DND-41 (cell line): ENCODE results near the gene PKP2.

Source experiments
- CTCF ChIP-seq: IDR thresholded peaks from 2 replicates; pipeline ENCODE4 v1.5.1; 2012; ENCODE audit warnings: borderline replicate concordance, low read length, moderate library complexity, mild to moderate bottlenecking; ENCODE audit not compliant: poor library complexity, severe bottlenecking; ENCODE audit errors: extremely low read depth
- EZH2 ChIP-seq: IDR thresholded peaks from 3 replicates; pipeline ENCODE4 v1.6.1; 2012; ENCODE audit warnings: borderline replicate concordance, low read depth, mild to moderate bottlenecking, moderate library complexity, low read length, inconsistent platforms; ENCODE audit not compliant: severe bottlenecking

- no peak for TF ChIP-seq CTCF
- no peak for TF ChIP-seq EZH2
Observed at GRCh38 chr12:32824596-32824995, 72.0 kb downstream of the PKP2 start.
